HG03439 (cell line): ENCODE data around the gene UBASH3A.
A peak's percentile ranks its signal among the peaks of the same experiment; 100 is the strongest.

ENCODE experiments used
- ATAC-seq: cut with Tn5 transposase; IDR thresholded peaks from one replicate; pipeline ENCODE4 v1.9.1; 2021; ENCODE audit warnings: mild to moderate bottlenecking, moderate library complexity; ENCODE audit not compliant: unreplicated experiment

UBASH3A gene

DNA sequence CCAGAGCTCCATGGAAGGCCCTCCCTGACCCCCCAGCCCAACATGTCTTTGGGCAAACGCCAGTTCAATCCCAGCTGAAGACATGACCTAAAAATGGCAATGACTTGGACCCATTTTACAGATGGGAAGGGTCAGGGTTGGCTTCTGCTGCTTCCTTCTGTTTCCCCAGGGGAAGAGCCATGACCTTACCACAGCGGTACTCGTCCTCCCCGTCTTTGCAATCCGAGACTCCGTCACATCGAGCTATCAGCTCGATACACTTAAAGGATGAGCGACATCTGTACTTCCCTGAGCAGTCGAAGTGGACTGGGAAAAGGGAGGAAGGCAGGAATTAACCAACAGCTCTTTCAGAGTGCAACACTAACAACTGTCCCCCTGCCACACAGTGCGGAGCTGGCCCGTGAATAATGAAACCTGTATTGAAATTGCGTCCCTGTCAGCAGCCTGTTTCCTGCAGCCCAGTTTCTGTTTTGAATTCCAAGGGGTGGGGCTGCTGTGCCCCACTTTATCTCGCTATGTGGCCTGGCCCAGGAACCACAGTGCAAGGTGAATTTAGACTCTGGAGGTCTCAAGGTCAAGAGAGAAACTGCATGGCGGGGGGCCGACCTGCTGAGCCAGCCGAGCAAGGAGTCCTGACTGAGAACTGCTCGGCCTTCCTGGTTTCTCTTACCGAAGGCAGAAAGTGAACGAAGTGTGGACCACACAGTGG is 14.8 kb upstream of the UBASH3A start:
- ATAC-seq, result no peak

DNA sequence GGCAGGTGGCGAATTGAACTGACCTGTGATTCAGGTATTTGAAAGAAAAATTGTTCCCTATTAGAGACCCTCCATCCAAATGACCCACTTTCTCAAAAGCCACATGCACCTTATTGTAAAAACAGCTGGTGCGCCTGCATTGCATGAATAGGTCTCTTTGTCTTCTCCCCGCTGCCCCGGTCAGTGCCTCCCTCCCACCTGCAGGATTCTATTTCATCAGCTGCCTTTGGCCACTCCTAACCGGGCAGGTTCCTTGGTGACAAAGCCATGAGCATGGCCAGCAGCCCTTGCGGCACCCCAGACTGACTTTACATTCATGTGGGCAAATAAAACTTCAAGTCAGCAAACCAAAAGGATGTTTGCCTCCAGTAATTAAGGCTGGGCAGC is 14.3 kb upstream of the UBASH3A start:
- no peak for ATAC-seq

DNA sequence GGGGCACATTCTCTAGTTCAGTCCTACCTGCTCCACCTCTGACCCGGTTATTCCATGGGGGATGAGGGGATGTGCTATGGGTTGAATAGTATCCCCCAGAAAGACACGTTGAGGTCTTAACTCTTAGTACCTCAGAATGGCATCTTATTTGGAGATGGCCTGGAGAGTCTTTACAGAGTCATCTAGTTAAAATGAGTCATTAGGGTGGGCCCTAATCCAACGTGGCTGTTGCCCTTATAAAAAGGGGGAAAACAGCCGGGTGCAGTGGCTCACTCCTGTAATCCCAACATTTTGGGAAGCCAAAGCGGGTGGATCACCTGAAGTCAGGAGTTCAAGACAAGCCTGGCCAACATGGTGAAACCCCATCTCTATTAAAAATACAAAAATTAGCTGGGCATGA is 13.5 kb upstream of the UBASH3A start:
- ATAC-seq, result no peak

DNA sequence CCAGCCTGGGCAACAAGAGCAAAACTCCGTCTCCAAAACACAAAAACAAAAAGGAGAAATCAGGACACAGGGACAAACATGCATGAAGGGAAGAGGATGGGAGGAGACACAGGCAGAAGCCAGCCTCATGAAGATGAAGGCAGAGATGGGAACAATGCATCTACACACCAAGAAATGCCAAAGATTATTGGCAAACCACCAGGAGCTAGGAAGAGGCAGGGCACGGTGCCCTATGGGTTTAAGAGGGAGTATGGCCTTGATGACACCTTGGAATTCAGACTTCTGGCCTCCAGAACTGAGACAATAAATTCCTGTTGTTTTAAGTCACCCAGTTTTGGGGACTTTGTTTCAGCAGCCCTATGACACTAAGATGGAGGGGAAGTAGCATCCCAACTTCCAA is 13.0 kb upstream of the UBASH3A start:
- no peak for ATAC-seq

GRCh38 chr21:42391297-42391696 is 12.4 kb upstream of the UBASH3A start:
- ATAC-seq, result no peak

GRCh38 chr21:42392731-42393442 is 10.8 kb upstream of the UBASH3A start:
- peak; percentile 75 for ATAC-seq

GRCh38 chr21:42393443-42393950 is 10.2 kb upstream of the UBASH3A start:
- no peak for ATAC-seq

DNA sequence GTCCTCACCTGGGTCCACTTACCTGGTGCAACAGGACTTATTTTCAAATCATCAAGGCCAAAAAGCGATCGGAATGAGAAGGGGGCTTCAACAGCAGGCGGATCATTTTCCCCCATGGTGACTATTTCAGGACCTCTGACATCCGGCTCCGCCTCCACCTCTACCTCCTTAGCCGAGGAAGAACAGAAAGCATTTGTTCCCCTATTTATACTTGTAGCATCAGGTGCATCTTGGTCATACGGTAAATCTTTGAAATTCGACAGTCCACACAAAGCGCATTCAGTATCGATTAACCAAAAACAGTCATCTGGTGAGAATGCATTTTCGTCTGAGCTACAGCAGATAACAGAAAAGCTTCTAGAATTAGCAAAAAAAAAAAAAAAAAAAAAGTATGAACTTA is 8.4 kb upstream of the UBASH3A start:
- ATAC-seq, result no peak

- ATAC-seq, result no peak
Measured at GRCh38 chr21:42395905-42396651, 7.6 kb upstream of the UBASH3A start, which contains the start of gene TMPRSS3. TSS of gene TMPRSS3 (minus strand) at chr21:42396052. CDS start at chr21:42395417, 635 bp downstream.

DNA sequence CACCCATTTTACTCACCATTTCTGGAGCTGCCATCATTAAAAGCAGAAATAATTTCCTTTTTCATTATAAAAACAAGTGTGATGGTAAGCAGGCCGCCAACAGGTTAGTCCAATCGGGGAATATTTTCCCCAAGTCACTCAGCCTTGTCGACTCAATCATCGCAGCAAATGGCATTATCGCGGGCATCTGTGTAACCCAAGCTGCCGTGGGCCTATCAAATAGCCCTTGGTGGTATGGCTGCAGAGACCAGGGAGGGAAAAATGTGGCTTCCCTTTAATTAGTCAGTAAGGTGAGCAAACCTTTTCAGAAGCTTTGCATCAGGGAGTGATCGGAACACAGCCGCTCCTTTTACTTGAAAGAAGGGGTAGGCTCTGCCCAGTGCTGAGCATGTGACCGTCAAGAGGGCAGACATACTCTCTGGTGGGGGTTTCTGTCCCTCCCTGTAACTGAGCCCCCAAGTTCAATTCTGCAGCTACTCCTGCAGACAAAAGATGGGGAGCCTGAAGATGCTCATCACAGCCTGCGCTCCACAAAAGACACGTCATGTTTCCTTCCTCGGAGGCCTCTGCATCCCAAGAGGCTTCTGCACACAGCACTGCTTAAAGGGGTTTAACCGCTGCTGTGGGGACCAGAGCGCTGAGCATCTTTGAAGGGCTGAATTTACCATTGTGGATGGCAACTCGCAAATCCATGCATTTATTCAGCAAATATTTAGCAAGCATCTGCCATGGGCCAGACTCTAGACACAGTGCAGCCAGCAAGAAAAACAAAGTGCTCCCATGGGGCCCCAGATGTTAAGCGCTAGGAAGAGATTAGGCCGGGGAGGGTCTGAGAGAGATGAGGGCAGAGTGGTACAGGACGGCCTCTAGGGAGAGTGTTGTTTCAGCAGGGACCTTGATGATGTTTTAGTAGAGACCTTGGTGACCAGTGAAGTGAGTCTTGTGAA is 6.6 kb upstream of the UBASH3A start:
- no peak for ATAC-seq

DNA sequence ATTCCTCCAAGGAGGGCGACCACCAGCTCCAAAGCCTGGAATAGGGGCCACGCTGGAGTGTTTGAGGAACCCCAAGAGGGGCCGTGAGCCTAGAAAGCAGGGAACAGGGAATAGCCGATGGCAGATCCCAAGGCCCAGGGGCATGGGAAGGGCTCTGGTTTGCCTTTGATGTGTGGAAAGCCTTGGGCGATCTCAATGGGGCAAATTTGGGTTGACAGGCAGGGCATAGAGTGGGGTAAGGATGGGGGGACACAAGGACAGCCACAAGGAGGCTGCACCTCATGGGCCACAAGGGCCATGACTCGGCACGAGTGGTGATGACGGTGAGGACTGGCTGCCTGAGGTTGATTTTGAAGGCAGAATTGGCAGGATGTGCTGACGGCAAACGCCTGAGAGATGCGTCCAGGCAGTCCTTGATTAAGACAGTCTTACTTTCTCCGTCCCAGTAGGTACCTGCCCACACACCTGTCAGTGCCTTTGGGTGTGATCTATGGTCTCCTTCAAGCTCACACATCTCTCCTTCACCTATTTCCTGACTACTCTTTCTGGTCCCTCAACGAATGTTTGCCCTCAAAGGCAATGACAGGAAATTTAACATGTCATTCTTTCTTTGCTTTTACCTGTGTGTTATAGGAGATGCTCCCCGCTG is 5.8 kb upstream of the UBASH3A start:
- ATAC-seq, result no peak

GRCh38 chr21:42398436-42399028 is 5.2 kb upstream of the UBASH3A start:
- ATAC-seq, result no peak

DNA sequence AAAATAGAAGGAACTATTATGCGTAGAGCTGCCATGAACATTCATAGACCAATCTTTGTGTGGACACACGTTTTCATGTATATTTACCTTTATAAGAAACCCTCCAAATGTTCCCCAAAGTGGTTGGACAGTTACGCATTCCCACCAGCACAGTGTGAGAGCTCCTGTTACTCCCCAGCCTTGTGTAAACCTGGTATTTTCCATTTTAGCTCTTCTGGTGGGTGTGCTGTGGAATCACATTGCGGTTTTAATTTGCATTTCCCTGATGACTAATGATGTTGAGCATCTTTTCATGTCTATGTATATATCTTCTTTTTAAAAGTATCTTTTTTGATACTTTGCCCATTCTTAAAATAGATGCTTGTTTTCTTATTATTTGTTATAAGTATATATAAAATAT is 3.2 kb upstream of the UBASH3A start:
- no peak for ATAC-seq

DNA sequence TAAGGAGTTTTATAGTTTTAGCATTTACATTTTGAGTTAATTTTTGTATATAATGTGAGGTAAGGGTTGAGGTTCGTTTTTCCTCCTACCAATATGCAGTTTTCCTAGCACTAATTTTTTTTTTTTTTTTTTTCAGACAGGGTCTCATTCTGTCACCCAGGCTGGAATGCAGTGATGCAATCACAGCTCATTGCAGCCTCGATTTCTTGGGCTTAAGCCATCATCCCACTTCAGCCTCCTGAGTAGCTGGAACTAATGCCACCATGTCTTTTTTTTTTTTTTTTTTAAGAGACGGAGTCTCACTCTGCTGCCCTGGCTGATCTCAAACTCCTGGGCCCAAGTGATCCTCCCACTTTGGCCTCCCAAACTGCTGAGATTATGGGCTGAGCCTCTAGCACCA is 2.5 kb upstream of the UBASH3A start:
- no peak for ATAC-seq

GRCh38 chr21:42401820-42402251 is 1.9 kb upstream of the UBASH3A start:
- ATAC-seq, result no peak

GRCh38 chr21:42404539-42404938 is 837 bp downstream of the UBASH3A start:
- ATAC-seq, result no peak

- no peak for ATAC-seq
Measured at GRCh38 chr21:42405064-42406013, 1.6 kb downstream of the UBASH3A start.

GRCh38 chr21:42406201-42406621 is 2.5 kb downstream of the UBASH3A start:
- no peak for ATAC-seq
